Panc1 (cell line): Measurements from ENCODE around the gene FOSB. TPM values are rescaled to one million over a fixed set of nuclear protein-coding genes. Genes with fewer than 3 reads are reported as not detected.

Experiments
- ATAC-seq: fragments of 200-7000 bp; cut with Tn5 transposase; 2 replicates; pipeline ENCODE4 v1.9.1; 2020; ENCODE audit warnings: mild to moderate bottlenecking, moderate library complexity
- BruUV-seq: library from RNA; stranded (reverse); fragments of 400-500 nt; replicated peaks from 2 replicates; lab custom pipeline; 2021; lab: Mats Ljungman, UMichigan
- CTCF ChIA-PET: fragments of 300-600 bp; sonication (Branson Sonifier 250); formaldehyde crosslinking; loops from one replicate; lab custom pipeline; 2022; ENCODE audit warnings: antibody characterized with exemption; lab: Charles Lee
- POLR2A ChIA-PET: fragments of 300-600 bp; sonication (Branson Sonifier 250); formaldehyde crosslinking; loops from one replicate; lab custom pipeline; 2022; ENCODE audit warnings: antibody characterized with exemption; lab: Charles Lee
- DNase-seq: peaks from one replicate; pipeline ENCODE4 v3.0.0-alpha.2; 2010; ENCODE audit warnings: low read depth, low spot score
- H3K27ac ChIP-seq: 2 replicates; pipeline ENCODE4 v1.5.1; 2011; ENCODE audit warnings: mild to moderate bottlenecking, low read length, inconsistent platforms
- H3K27me3 ChIP-seq: fragments of 200-500 bp; sonication (Bioruptor generic); 2 replicates; pipeline ENCODE4 v1.6.0; 2014; ENCODE audit warnings: low read length, inconsistent platforms; ENCODE audit not compliant: control insufficient read depth, insufficient read depth
- H3K36me3 ChIP-seq: fragments of 200-500 bp; sonication (Bioruptor generic); 2 replicates; pipeline ENCODE4 v1.5.1; 2014; ENCODE audit warnings: inconsistent platforms, mild to moderate bottlenecking, low read length, moderate library complexity; ENCODE audit not compliant: control insufficient read depth, insufficient read depth
- H3K4me1 ChIP-seq: 2 replicates; pipeline ENCODE4 v1.5.1; 2011; ENCODE audit warnings: inconsistent platforms, mild to moderate bottlenecking, low read length, moderate library complexity; ENCODE audit not compliant: control insufficient read depth, insufficient read depth
- H3K4me3 ChIP-seq, 2 experiments: 2 replicates each; pipeline ENCODE4 v1.5.1; 2011 to 2012; ENCODE audit warnings: low read depth in 2 of 2, low read length in 2 of 2, mild to moderate bottlenecking in 2 of 2, inconsistent platforms in 1 of 2, moderate library complexity in 1 of 2
- H3K9me3 ChIP-seq: fragments of 200-500 bp; sonication (Bioruptor generic); 2 replicates; pipeline ENCODE4 v1.5.1; 2014; ENCODE audit warnings: low read depth, mild to moderate bottlenecking, inconsistent platforms, low read length, moderate library complexity; ENCODE audit not compliant: control insufficient read depth, insufficient read depth
- CTCF ChIP-seq: fragments of 450-650 bp; IDR thresholded peaks from 2 replicates; pipeline ENCODE4 v1.5.1; 2017; ENCODE audit warnings: mild to moderate bottlenecking
- POLR2AphosphoS5 ChIP-seq: IDR thresholded peaks from 2 replicates; pipeline ENCODE4 v1.6.1; 2012; ENCODE audit warnings: mild to moderate bottlenecking, low read depth, low read length, moderate library complexity
- REST ChIP-seq, 2 experiments: IDR thresholded peaks; 2 replicates each; pipeline ENCODE4 v1.6.1; 2011 to 2012; ENCODE audit warnings: low read depth in 2 of 2, control low read depth in 1 of 2, low read length in 1 of 2, mild to moderate bottlenecking in 1 of 2, moderate library complexity in 1 of 2; ENCODE audit not compliant: insufficient read depth in 1 of 2
- SIN3A ChIP-seq: IDR thresholded peaks from 2 replicates; pipeline ENCODE4 v1.6.1; 2012; ENCODE audit warnings: low read depth, mild to moderate bottlenecking, low read length, moderate library complexity, borderline replicate concordance; ENCODE audit not compliant: insufficient read depth
- TCF7L2 ChIP-seq: IDR thresholded peaks from 2 replicates; pipeline ENCODE4 v1.6.1; 2011; ENCODE audit warnings: mild to moderate bottlenecking, low read depth, low read length, inconsistent platforms
- in situ Hi-C: cut with HindIII; loops from 2 replicates; pipeline ENCODE4 v1.10.0; 2016; ENCODE audit warnings: low sequenced_read_pairs, low pct_unique_long_range_greater_than_20kb
- intact Hi-C: fragments of 100-400 bp; cut with micrococcal nuclease; formaldehyde crosslinking; loops from one replicate; pipeline ENCODE4 v1.10.0; 2022; ENCODE audit not compliant: unreplicated experiment
- total RNA-seq: library from RNA; stranded (reverse); gene quantifications from one replicate; pipeline ENCODE4 v1.2.1, GENCODE V29; 2021; ENCODE audit not compliant: unreplicated experiment

The FOSB gene
- total RNA-seq, 1 experiment from 2014 or later = 13.4 TPM

- no peak for ATAC-seq
- Histone ChIP-seq H3K4me1 (peaks cover 4% of the 10 kb centered on the region), H3K4me3 (no peak overlapping the region), H3K9me3 (no peaks in the 10 kb centered on the region), H3K27ac (no peak overlapping the region), H3K27me3 (no peaks in the 10 kb centered on the region), H3K36me3 (no peaks in the 10 kb centered on the region)
- BruUV-seq = no TSS peak
- intact Hi-C loops (no loop called here), in situ Hi-C loops (no loop called here)
- ChIA-PET POLR2A (no interaction called here), CTCF (no interaction called here)
- TF ChIP-seq REST (IDR thresholded peaks at IDR 0.05; ENCODE audit: insufficient read depth in 1 of 2, low read depth in 2 of 2, low read length in 1 of 2) = no peak
- no peak for TF ChIP-seq SIN3A
- no peak for TF ChIP-seq POLR2AphosphoS5
- TF ChIP-seq TCF7L2 = no peak
- no peak for TF ChIP-seq CTCF
- DNase-seq = no peak
These were observed 30.5 kb upstream of the FOSB start for GRCh38 chr19:45437328-45437727.

- in situ Hi-C loops (no loop called here), intact Hi-C loops (loop anchor here (2.0 kb wide), 1 partner anchor 40 kb away; no protein-coding TSS in a partner anchor)
- no TSS peak for BruUV-seq
- no peaks in the 10 kb centered on the region for H3K36me3 ChIP-seq
- CTCF ChIA-PET = interaction anchor here (0.9 to 1.9 kb wide), 5 partner anchors 29 to 204 kb away, joined by 3 to 31 read pairs (median 4); no protein-coding TSS in a partner anchor
- peak overlapping the region; percentile 42 to 59 for H3K4me3 ChIP-seq
- DNase-seq = no peak
- no peaks in the 10 kb centered on the region for H3K9me3 ChIP-seq
- POLR2A ChIA-PET = interaction anchor here (0.9 kb wide), 1 partner anchor 32 kb away, joined by 3 read pairs; no protein-coding TSS in a partner anchor
- no peak for TF ChIP-seq CTCF
- TF ChIP-seq REST (IDR thresholded peaks at IDR 0.05; ENCODE audit: insufficient read depth in 1 of 2, low read depth in 2 of 2, low read length in 1 of 2) = no peak
- TF ChIP-seq TCF7L2 = no peak
- no peak for TF ChIP-seq SIN3A
- TF ChIP-seq POLR2AphosphoS5 = no peak
- H3K27ac ChIP-seq = no peak overlapping the region
- H3K4me1 ChIP-seq = peaks cover 4% of the 10 kb centered on the region
- ATAC-seq = no peak
- H3K27me3 ChIP-seq = no peaks in the 10 kb centered on the region
These were observed 28.6 kb upstream of the FOSB start for GRCh38 chr19:45439190-45439568.
